ENCODE results near the gene CRMP1. TPM values are rescaled to one million over a fixed set of nuclear protein-coding genes. Genes with fewer than 3 reads are reported as not detected.

The CRMP1 gene
- total RNA-seq, 2 donors from 2014 or later = 1.3 to 1.6 TPM

DNA sequence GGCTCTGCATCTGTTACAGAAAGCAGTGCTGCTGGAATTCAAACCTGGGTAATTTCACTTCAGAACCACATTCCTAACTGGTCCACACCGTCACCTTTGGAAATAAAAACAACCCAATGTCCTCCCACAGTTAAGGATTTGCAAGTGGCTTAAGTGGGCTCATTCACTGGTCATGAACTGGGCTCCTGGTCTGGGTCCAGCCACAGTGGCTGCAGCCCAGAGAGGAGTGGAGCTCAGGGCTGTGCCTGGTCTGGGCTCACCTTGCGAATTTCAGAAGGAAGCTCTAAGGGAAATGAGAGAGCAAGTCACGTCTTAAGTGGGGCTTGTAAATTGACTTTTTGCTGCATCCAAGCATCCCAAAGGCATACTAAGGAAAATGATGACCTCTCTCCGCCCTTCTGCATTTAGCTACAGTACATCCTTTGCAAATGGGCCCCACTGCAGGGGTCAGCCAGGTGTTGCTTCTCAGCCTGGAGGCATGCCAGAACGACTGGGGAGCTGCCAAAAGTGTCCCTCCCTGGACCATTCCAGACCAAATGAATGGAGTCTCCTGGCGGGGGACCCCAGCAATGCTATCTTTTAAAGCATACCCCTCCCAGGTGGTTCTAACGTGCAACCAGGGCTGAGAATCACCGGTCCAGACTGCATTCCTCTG lies 25.6 kb upstream of the CRMP1 start:
- no peak for ATAC-seq
- Histone ChIP-seq H3K27ac (no peak overlapping the region), H3K36me3 (replicated peaks in 1 of 2; ENCODE audit: insufficient read depth in 1 of 2, low read depth in 2 of 2) (no peaks in the 10 kb centered on the region), H3K27me3 (no peaks in the 10 kb centered on the region), H3K4me1 (no peaks in the 10 kb centered on the region), H3K9me3 (no peaks in the 10 kb centered on the region), H3K4me3 (no peak overlapping the region)
- no peak for DNase-seq
- intact Hi-C loops (cut with DNase I) = no loop called here
- 40 to 42% methylated on average over 8 of the region's 8 CpGs for WGBS, 2 donors
- TF ChIP-seq POLR2A (IDR thresholded peaks at IDR 0.05) = no peak

DNA sequence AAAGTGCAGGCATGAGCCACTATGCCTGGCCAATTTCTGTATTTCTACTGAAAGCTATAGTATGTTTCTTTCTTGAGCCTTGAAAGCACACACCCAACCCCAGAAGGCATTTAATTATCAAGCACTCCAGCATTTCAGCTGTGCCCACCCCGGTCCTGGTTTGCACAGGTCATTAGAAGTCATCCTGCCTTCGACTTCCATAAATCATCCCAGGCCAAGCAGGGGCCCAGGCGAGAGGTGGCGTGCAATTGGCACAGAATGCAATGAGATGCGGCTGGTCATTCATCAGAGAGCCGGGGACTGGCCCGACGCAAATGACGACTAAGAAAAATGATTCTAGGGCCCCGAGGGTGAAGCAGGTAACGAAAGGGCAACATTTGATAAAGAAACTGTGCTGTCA lies 24.8 kb upstream of the CRMP1 start:
- no peaks in the 10 kb centered on the region for H3K9me3 ChIP-seq
- ATAC-seq = no peak
- intact Hi-C loops (cut with DNase I) = no loop called here
- DNase-seq = no peak
- no peaks in the 10 kb centered on the region for H3K36me3 ChIP-seq (replicated peaks in 1 of 2; ENCODE audit: insufficient read depth in 1 of 2, low read depth in 2 of 2)
- WGBS, 2 donors = 19 to 37% methylated on average over 11 of the region's 11 CpGs
- no peak overlapping the region for H3K4me3 ChIP-seq
- no peaks in the 10 kb centered on the region for H3K4me1 ChIP-seq
- TF ChIP-seq, protein P1, sequence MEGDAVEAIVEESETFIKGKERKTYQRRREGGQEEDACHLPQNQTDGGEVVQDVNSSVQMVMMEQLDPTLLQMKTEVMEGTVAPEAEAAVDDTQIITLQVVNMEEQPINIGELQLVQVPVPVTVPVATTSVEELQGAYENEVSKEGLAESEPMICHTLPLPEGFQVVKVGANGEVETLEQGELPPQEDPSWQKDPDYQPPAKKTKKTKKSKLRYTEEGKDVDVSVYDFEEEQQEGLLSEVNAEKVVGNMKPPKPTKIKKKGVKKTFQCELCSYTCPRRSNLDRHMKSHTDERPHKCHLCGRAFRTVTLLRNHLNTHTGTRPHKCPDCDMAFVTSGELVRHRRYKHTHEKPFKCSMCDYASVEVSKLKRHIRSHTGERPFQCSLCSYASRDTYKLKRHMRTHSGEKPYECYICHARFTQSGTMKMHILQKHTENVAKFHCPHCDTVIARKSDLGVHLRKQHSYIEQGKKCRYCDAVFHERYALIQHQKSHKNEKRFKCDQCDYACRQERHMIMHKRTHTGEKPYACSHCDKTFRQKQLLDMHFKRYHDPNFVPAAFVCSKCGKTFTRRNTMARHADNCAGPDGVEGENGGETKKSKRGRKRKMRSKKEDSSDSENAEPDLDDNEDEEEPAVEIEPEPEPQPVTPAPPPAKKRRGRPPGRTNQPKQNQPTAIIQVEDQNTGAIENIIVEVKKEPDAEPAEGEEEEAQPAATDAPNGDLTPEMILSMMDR (IDR thresholded peaks at IDR 0.05) = no peak
- no peak for TF ChIP-seq POLR2A (IDR thresholded peaks at IDR 0.05)
- H3K27me3 ChIP-seq = no peaks in the 10 kb centered on the region
- H3K27ac ChIP-seq = no peak overlapping the region

DNA sequence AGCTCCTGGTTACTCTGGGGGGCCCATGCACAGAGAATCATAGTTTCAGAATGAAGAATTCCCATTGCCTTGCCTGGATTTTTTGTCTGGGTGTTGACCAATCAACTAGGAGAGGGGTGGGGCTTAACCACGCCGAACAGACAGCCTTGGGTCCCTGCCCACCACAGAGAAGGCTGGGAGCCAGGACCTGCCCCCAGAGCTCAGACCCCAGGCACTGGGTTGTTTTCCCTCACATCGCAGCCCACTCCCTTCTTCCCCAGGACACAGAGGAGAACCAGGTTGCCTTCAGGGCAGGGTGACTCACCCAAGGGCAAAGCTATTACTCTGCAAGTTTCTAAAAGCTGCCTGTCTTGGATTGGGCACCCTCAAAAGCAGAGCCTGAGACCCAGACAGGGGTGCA lies 23.3 kb upstream of the CRMP1 start:
- no peak for ATAC-seq
- no peaks in the 10 kb centered on the region for H3K36me3 ChIP-seq (replicated peaks in 1 of 2; ENCODE audit: insufficient read depth in 1 of 2, low read depth in 2 of 2)
- no peaks in the 10 kb centered on the region for H3K4me1 ChIP-seq
- TF ChIP-seq, protein P1 (IDR thresholded peaks at IDR 0.05) = no peak
- no peak for TF ChIP-seq POLR2A (IDR thresholded peaks at IDR 0.05)
- 43 to 59% methylated on average over 1 to 3 of the region's 3 CpGs for WGBS, 2 donors
- H3K27me3 ChIP-seq = no peaks in the 10 kb centered on the region
- no peak overlapping the region for H3K27ac ChIP-seq
- H3K9me3 ChIP-seq = no peaks in the 10 kb centered on the region
- no peak for DNase-seq
- H3K4me3 ChIP-seq = no peak overlapping the region
- intact Hi-C loops (cut with DNase I) = no loop called here

DNA sequence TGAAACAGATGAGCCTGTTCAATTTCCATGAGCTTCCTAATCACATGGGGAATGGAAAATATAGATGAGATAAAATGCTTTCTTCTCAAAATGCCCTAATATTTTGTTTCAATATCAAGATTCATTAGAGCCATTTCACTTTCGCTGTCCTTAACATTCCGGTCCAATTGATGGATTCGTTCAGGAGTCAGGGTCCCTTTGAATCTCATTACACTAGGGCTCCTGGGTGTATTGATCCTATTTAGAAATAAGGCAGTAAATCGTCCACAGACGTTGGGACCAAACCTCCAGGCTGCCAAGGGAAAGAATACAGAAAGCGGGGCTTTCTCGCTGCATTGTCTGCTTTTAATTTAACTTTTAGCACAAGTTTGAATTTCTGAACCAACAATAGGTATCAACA lies 20.6 kb upstream of the CRMP1 start:
- no peaks in the 10 kb centered on the region for H3K27me3 ChIP-seq
- intact Hi-C loops (cut with DNase I) = no loop called here
- no peak overlapping the region for H3K27ac ChIP-seq
- no peaks in the 10 kb centered on the region for H3K4me1 ChIP-seq
- DNase-seq (no peak), ATAC-seq (no peak)
- no peak for TF ChIP-seq POLR2A (IDR thresholded peaks at IDR 0.05)
- TF ChIP-seq, protein P1 (IDR thresholded peaks at IDR 0.05) = no peak
- H3K36me3 ChIP-seq (replicated peaks in 1 of 2; ENCODE audit: insufficient read depth in 1 of 2, low read depth in 2 of 2) = no peaks in the 10 kb centered on the region
- 70 to 74% methylated on average over 7 of the region's 7 CpGs for WGBS, 2 donors
- H3K4me3 ChIP-seq = no peak overlapping the region
- H3K9me3 ChIP-seq = no peaks in the 10 kb centered on the region

DNA sequence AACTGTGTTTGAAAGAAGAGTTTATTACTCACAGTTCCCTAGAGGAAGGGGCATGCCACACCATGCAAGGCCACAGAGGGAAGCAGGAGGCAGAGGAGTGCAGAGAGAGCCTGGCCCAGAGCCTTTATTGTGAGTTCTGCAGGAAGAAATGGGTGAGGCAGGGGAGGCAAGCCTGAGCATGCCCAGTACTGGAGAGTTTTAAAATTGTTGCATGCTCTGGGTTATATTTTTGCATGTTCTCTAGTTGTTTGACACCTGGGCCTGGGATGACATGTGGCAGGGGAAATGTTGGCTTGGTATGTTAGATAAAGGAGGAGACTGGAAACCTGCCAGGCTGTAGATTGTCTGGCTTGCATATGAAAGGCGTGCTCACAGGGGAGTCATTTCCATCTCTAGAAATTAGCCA lies 19.7 kb upstream of the CRMP1 start:
- intact Hi-C loops (cut with DNase I) = no loop called here
- Histone ChIP-seq H3K4me3 (no peak overlapping the region), H3K27ac (no peak overlapping the region), H3K27me3 (no peaks in the 10 kb centered on the region), H3K36me3 (replicated peaks in 1 of 2; ENCODE audit: insufficient read depth in 1 of 2, low read depth in 2 of 2) (no peaks in the 10 kb centered on the region), H3K4me1 (no peaks in the 10 kb centered on the region), H3K9me3 (peaks cover 0 to 6% (median 0%) of the 10 kb centered on the region in 3 donors)
- TF ChIP-seq, protein P1 (IDR thresholded peaks at IDR 0.05) = no peak
- no peak for TF ChIP-seq POLR2A (IDR thresholded peaks at IDR 0.05)
- no peak for ATAC-seq
- DNase-seq = no peak
- 85 to 86% methylated on average over 1 of the region's 1 CpG for WGBS, 2 donors

Measured in body of pancreas (tissue), 4 donors.